IPS-18c (cell line): ENCODE results near the gene GATA6.
"Not testable (repeated sequence)": the region's sequence is repeated elsewhere in the genome, so short reads cannot be mapped to it uniquely, and the experiment has no call there.

ENCODE experiments used
- H3K4me3 ChIP-seq: 2 replicates; pipeline ENCODE4 v1.7.0; 2013; ENCODE audit warnings: low read depth, mild to moderate bottlenecking, low read length, moderate library complexity; ENCODE audit not compliant: insufficient read depth
- H3K9me3 ChIP-seq: one replicate; pipeline ENCODE4 v1.6.1; 2013; ENCODE audit warnings: mild to moderate bottlenecking, low read length, moderate library complexity; ENCODE audit not compliant: control insufficient read depth, insufficient read depth

GATA6 gene

DNA sequence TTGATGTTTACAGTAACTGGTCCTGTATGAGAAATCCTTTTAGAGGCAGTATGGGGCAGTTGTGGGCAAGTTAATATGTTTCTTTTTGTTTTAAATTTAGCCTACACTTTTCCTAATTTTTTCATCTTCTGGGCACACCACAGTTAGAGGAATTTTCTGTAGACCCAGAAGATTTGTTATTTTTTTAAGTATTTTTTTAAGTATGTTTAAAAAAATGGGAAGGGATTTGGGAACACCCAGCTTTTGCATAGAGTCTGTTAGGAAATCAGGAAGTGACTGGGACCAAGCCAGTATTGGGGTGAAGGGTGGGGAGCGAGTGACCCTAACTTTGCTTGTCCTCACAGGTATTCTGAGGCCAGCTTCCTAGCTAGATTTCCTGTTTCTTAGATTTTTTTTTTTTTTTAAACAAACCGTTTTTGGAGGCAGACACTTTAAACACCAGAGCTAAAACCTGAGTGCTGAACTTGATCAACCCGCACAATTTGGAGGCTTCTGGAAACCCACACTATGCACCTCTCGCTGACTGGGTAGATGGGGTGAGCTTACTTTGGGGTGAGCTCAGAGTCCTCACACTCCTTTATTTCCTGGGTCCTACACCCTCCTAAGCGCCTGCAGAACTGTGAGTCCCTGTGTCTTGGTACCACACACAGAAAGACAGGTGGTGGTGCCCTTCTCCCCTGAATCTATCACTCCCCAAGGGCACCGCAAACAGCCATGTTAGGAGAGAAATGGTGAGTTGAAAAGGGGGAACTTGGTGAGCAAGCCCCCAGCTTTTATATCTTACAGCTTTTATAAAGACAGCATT lies 5.2 kb downstream of the GATA6 start:
- Histone ChIP-seq H3K9me3 (peaks cover 5% of the 10 kb centered on the region), H3K4me3 (no peak overlapping the region)

DNA sequence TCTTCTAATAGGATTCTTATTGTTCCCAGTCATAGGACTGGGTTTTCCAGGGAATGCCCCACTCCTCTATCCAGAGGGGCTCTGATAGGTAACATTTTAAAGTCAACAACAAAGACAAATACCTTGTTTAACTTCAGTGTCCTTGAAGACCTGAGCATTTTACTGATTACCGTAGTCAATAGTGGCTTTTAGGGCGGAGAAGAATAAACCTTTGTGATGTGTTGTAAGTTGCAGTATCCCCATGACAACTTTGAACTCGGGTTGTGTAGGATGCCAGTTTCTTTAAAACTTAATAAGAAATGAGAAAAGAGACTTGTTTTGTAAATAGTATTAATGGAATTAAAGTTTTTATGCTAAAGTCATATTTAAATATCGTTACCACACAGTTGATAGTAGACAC lies 6.0 kb downstream of the GATA6 start:
- no peak overlapping the region for H3K4me3 ChIP-seq
- H3K9me3 ChIP-seq = peaks cover 5% of the 10 kb centered on the region

DNA sequence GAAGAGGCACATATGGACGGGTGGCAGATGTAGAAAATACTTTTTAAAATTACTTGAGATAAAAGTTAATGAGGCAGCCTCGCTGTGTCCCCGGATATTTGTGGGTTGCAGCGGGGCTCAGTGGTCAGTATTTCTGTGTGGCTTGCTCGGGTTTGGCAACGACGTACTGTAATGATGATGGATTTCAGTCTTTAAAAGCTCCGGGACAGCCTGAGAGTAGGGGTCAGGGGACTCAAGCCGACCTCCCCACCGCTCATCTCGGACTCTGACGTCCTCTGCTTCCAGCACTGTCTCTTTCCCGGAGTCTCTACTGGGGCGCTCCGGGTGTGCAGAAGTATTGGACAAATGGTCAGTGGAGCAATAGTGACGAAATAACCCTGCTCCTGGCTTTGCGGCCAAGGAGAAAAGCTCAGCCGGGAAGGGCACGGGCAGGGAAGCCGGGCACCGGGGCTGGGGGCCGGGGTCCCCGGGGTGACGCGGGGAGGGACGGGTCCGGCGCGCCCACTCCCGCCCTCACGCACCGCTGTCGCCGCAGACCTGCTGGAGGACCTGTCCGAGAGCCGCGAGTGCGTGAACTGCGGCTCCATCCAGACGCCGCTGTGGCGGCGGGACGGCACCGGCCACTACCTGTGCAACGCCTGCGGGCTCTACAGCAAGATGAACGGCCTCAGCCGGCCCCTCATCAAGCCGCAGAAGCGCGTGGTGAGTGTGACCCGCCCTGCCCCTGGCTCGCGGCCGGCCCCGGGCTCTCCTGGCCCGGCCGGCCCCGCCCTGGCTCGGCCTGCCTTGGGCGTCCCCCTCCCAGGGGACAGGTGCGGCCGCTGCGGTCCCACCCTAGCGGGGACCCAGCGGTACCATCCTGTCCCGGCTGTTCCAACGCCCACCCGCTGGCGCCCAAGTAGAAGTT lies 7.3 kb downstream of the GATA6 start:
- Histone ChIP-seq H3K9me3 (peaks cover 5% of the 10 kb centered on the region), H3K4me3 (peak overlapping the region; percentile 21)

DNA sequence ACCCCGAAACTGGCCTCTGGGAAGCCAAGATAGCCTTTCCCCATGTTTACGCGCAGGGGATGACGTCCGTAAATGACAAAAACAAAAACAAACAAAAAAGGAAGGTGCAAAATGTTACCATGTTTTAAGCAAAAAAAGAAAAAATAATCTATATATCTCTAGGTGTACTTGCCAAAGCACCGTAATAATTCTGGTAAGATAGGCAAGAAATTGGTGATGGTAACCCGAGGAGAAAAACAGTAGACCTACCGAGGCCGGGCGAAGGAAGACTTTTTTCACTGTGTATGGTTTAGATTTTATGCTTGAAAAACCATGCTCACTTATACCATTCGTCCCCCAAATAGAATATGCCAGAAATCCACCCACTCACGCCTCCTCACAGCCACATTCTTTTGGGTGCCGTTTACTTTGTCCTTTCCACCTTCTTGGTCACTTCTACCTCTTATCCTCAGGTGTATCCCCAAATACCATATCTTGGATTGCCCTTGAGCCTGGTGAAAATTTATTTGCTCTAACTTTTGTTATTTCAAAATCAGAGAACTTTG lies 8.0 kb downstream of the GATA6 start:
- H3K9me3 ChIP-seq = peaks cover 5% of the 10 kb centered on the region
- peak overlapping the region; percentile 21 for H3K4me3 ChIP-seq

DNA sequence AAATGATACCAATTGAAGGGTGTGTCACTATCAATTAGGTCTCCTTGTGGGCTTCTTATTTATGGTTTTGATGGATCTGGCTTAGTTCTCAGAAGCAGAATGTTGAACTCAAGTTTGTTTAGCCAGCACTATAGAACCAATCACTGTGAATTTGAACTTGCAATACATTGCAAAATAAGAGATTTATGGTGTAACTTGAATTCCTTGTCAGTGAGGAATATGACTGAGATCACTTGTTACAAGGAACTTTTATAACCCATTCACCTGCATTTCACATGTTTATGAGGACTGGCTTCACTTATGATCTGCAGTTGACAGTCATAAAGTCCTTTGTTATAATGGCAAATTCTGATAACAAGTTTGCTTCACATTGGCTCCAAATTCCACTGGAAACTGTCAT lies 9.8 kb downstream of the GATA6 start:
- Histone ChIP-seq H3K9me3 (peaks cover 5% of the 10 kb centered on the region), H3K4me3 (no peak overlapping the region)

DNA sequence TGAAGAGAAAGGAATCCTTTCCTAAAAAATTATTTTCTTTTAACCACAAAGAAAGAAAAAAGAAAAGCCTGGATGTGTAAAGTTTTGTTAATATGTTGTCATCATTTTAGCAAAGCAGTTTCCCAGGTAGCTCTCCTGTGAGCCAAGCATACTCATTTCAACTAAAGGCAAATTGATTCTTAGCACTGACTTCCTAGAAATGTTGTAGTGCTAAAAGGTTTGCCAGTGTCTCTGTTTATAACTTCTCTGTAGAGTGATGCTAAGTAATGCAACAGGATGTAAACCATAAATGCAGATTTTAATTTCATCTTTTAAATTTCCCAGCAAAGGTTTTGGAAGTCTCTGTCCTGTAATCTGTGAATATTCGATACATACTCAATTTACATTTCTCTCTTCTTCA lies 10.2 kb downstream of the GATA6 start:
- H3K4me3 ChIP-seq = no peak overlapping the region
- H3K9me3 ChIP-seq = peaks cover 5% of the 10 kb centered on the region

DNA sequence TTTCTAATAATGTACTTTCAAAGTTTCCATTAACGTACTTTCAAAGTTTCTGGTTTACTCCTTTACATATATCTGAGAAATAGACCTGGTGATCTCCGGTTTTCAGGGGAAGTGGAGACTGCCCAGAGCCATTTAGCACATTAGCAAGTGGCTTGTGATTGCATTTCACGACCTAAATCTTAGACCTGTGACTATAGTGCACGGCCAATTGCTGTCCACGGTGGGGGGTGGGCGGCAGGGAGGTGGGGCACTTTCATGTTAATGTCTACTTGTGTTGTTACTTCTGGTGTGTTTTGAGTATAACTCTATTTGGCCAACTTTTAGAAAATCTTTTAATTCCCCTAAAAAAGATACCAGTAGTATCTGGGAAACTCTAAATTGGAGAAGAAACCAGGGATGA lies 11.3 kb downstream of the GATA6 start:
- H3K9me3 ChIP-seq = peaks cover 5% of the 10 kb centered on the region
- H3K4me3 ChIP-seq = no peak overlapping the region

DNA sequence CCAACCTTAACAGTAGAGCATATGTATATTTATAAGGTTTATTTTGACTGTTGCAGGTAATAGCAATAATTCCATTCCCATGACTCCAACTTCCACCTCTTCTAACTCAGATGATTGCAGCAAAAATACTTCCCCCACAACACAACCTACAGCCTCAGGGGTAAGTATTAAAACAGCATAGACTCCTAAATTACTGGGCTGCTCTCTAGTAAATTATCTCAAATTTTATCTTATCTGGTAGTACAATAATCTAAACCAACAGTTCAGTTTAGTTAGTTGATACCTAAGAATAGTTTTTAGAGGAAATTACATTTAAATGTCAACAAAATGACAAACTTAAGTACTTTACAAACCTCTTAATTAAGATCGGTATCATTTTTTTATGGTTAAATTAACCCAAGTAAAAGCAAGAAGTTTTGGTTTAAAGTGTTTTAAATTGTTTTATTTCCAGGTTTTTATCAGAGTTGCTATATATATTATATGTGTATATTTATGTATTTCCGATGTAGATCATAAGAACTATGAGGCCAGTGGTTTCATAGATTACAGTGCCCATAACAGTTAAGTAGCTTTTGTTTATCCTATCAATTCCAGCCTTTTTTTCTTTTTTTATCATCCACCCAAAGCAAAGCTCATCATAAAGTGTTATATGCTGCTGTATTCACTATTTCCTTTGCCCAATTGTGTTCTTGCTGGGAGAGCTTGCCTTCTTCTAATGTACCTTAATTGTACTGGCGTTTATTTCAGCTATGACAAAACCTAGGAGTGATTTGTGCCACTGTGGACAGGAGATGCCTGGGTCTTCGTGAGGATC lies 13.7 kb downstream of the GATA6 start:
- Histone ChIP-seq H3K4me3 (no peak overlapping the region), H3K9me3 (no peaks in the 10 kb centered on the region)

DNA sequence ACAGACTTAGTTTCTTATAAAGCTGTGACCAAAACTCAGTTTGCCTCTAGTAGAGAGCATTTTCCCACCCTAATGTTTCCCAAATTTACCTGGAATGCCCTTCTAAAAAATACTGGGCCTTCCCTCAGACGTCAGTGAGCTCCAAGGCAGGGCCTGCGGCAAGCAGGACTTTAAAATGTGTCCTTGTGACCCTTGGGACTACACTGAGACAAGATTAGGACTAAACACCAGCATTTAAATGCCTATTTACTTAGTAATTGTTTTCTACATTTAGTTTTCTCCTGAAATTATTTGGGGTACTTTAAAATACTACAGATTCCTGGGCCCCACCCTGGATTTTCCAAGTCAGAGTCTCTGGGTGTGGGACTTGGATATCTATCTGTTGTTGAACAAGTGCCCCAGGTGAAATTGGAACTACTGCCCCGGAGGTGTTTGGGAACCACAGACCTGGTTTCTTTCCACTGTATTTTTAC lies 14.3 kb downstream of the GATA6 start:
- Histone ChIP-seq H3K9me3 (no peaks in the 10 kb centered on the region), H3K4me3 (no peak overlapping the region)

DNA sequence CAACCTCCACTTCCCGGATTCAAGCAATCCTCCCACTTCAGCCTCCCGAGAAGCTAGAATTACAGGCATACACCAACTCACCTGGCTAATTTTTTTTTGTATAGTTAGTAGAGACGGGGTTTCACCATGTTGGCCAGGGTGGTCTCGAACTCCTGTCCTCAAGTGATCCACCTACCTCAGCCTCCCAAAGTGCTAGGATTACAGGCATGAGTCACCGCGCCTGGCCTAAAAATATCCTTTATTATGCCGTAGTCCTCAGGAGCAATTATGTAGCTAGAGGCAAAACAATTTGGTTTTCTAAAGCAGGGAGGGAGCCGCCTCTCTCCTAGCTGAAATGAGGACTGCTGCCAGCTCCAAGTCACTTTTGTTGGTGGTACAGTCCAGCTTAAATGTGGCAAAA lies 15.2 kb downstream of the GATA6 start:
- not testable (repeated sequence) for H3K4me3 ChIP-seq, H3K9me3 ChIP-seq

DNA sequence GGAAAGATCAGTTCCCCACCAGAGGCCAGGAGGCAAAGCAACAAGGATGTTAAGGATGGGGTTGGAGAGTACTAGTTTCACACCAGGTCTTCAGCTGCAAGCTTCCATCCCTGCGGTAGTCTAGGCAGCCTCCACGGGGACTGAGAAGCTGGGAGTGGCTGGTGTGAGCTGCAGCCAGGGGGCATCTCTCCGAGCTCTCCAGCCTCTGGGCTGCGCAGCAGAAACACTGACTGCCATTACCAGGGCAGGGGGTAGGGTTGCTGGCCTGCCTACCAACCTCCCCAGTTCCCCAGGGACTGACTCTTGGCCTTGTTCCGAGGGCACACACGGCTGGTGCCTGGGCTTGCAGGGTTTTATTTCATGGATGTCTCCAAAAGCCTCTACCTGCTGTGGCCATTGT lies 15.9 kb downstream of the GATA6 start:
- Histone ChIP-seq H3K9me3 (no peaks in the 10 kb centered on the region), H3K4me3 (no peak overlapping the region)

DNA sequence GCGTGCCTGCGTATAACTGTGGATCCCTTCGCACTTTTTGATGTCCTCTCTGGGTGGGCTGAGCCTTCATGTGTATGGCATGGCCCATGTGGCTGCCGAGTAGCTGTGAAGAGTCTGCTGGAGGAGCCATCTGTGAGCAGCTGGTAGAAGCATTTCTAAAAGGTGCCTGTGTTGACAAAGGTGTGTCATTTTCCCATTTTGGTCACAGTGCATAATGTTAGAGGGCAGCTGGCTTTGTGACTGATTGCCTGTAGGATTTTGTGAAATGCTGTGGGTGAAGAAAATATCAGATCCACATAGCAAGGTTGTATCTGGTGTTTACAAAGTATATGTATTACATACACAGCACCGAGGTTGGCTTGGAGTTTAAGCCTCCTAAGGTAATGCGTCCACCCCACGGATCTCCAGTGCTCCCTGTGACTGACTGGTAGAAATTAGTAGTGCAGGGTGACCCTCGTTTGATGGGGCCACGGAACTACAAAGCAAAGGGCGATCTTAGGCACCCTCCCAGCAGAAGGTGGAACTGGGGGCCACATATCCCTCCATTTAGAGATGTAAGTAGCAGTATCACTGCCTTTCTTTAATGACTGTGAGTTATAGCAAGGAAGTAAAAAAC lies 16.5 kb downstream of the GATA6 start:
- H3K9me3 ChIP-seq = no peaks in the 10 kb centered on the region
- no peak overlapping the region for H3K4me3 ChIP-seq

DNA sequence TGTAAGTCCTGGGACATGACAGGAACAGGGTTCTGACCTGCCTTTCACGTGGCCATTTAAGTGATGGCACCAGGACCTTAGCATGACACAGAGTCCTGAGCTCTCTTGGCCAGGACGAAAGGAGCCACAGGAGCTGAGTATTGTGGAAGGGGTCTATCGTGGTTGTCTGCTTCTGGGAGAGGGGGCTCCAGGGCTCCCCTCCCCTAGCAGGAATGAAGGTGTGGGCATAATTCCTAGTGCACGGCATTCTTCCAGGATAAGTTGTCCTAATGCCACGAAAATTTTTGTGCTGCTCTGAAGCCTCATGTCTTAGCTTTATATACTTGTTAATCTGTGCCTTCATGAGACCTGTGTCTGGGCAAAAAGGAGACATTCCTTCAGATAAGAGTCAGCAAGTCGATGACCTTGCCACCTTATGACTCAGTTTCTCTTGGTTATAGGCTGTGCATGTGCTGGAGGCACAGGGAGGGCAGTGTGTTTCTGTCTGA lies 17.1 kb downstream of the GATA6 start:
- no peak overlapping the region for H3K4me3 ChIP-seq
- H3K9me3 ChIP-seq = no peaks in the 10 kb centered on the region

DNA sequence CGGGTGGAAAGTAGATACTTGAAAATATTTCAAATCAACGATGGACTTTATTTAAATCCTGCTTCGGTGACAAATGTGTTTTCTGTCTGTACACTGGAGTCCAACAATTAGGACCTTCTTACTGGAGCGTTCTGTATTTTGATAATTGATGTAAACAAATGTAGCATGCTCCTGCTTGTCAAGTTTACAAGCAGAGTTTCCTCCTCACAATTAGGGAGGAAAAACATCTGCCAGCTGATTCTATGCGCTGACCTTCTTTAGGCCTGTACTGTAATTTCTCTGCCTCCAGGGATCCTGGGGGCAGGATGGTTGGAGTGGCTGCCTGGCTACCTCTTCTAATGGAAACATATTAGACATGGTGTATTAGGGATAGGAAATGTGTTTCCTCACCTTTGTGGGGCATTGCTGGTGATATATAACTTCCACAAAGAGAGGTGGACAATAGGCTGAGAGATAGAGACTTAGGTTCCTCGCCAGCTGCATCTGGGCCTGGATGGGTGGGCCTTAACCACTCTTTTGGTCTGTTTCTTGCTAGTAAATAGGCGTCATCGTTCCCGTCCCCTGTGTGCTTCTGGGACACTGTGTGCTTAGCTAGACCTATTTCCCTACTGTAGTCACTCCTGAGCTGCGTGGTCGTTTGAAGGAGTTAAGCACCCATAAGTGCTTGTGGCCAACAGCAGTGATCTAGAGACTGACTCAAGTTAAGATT lies 19.3 kb downstream of the GATA6 start:
- Histone ChIP-seq H3K4me3 (no peak overlapping the region), H3K9me3 (no peaks in the 10 kb centered on the region)

DNA sequence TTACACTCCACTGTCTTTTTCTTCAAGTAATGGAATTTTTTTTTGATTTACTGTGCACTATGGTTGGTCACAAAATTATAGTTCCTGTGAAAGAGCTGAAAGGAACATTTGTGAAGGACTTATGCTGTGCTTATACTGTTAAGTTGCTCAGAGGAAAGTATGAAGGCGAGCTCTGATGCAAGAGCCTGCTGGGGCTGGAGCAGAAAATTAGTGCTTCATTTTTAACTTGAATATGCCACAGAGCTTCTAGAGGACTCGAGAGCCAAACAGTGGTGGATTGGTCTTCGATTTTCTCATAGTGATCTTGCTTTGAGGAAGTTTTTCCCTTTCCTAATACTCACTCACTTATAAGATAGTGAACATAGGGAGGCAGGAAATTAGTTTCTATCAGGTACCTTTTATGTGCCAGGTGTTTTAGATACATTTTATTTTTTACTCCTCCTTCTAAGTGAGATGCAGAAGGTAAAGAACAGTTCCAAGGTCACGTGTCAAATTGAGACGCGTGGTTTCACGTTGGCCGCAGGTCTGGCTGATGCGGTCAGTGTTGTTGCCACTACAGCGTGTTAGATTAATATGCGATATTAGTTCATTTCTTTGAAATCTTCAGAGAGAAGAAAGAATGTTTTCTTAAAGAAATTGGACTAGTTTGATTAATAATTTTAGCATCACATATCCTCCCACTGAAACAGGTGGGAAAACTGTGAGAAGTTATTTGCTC lies 20.2 kb downstream of the GATA6 start:
- no peak overlapping the region for H3K4me3 ChIP-seq
- no peaks in the 10 kb centered on the region for H3K9me3 ChIP-seq

DNA sequence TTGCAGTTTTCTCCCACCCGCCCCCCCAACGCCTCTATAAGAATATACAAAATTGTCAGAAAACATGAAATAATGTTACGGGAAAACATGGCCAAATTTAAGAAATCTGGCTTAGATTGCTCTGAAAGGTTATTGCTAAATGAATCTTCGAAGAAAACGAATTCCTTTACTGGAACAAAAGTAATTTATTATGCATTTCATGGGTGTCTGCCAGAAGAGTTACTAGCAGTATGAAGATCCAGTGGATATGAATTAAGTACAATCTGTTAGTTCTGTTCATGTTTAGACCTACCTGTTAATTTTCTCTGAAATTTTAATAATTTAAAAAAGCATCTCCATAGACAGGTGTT lies 21.9 kb downstream of the GATA6 start:
- Histone ChIP-seq H3K9me3 (no peaks in the 10 kb centered on the region), H3K4me3 (no peak overlapping the region)
